GM12872 (cell line): ENCODE measurements around the gene OR1L6.

Experiments used
- TF ChIP-seq, protein P1 (sequence below): IDR thresholded peaks from 3 replicates; pipeline ENCODE4 v1.5.1; 2011; ENCODE audit warnings: low read depth, mild to moderate bottlenecking, low read length, moderate library complexity; ENCODE audit not compliant: insufficient read depth

The OR1L6 gene

GRCh38 chr9:122789256-122790046 is 47.3 kb downstream of the OR1L6 start:
- TF ChIP-seq, protein P1, sequence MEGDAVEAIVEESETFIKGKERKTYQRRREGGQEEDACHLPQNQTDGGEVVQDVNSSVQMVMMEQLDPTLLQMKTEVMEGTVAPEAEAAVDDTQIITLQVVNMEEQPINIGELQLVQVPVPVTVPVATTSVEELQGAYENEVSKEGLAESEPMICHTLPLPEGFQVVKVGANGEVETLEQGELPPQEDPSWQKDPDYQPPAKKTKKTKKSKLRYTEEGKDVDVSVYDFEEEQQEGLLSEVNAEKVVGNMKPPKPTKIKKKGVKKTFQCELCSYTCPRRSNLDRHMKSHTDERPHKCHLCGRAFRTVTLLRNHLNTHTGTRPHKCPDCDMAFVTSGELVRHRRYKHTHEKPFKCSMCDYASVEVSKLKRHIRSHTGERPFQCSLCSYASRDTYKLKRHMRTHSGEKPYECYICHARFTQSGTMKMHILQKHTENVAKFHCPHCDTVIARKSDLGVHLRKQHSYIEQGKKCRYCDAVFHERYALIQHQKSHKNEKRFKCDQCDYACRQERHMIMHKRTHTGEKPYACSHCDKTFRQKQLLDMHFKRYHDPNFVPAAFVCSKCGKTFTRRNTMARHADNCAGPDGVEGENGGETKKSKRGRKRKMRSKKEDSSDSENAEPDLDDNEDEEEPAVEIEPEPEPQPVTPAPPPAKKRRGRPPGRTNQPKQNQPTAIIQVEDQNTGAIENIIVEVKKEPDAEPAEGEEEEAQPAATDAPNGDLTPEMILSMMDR: no peak

DNA sequence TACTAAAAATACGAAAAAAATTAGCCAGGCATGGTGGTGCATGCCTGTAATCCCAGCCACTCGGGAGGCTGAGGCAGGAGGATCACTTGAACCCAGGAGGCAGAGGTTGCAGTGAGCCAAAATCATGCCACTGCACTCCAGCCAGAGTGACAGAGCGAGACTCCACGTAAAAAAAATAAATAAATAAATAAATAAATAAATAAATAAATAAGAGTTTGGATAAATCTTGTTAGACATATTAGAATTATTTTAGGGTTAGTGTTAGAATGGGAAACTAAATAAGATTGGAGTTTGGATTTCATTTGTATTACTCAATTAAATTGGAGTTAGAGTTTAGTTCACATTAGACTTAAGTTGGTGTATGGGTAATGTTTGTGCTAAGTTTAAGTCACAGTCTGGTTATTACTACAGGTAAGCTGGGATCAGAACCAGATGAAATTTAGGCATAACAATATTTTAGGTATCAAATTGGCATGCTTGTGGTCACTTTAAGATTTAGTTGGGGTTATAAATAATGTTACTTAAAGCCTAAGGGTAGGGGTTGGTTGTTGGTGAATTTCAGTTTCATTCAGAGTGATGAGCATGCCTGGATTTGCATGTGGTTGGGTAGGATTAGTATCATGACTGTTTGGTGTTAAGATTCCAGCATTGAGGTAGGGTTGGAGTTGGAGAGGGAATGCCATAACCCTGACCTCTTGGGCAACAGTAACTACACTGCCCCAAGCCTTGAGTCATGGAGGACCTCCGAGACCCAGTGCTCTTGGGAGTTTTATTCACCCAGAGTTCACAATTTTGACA is 50.0 kb downstream of the OR1L6 start:
- TF ChIP-seq, protein P1: no peak

- TF ChIP-seq, protein P1: no peak
Measured at GRCh38 chr9:122797316-122798063, 55.4 kb downstream of the OR1L6 start.
